ENCODE data around the gene HELZ. TPM values are rescaled to one million over a fixed set of nuclear protein-coding genes. Genes with fewer than 3 reads are reported as not detected.

The HELZ gene
- total and polyA plus RNA-seq, 2 experiments from 2014 or later: 32.7 to 77.2 TPM

DNA sequence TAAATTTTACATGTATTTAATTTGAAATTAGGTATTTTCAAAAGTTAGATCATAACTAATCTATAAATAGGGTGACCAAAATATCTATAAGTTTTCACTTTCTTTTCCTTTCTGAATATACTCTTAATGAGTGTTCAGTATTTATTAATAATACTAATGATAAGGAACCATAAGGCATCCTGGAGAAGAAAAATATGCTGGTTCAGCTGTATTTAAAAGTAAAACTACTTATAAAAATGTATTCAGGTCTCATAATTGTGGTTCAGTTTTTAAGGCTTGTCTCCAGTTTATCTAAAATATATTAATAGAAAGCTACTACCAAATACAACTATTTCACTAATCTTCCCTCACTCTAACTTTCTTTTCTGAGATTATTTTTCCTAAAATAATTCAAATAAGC, 67.3 kb downstream of the HELZ start:
- Histone ChIP-seq H3K27ac (no peak overlapping the region), H3K9me2 (replicated peaks; ENCODE audit: insufficient read depth) (no peaks in the 10 kb centered on the region), H3K27me3 (no peaks in the 10 kb centered on the region), H2AFZ (no peak overlapping the region), H4K20me1 (ENCODE audit: insufficient read depth, poor library complexity, severe bottlenecking) (no peaks in the 10 kb centered on the region), H3K79me2 (no peaks in the 10 kb centered on the region), H3K9me3 (ENCODE audit: low read depth) (no peaks in the 10 kb centered on the region), H3K4me3 (no peak overlapping the region), H3K4me2 (no peak overlapping the region), H3K4me1 (ENCODE audit: insufficient read depth) (no peaks in the 10 kb centered on the region), H3K36me3 (replicated peaks; ENCODE audit: insufficient read depth, low read depth) (no peaks in the 10 kb centered on the region)
- TF ChIP-seq, protein P1, sequence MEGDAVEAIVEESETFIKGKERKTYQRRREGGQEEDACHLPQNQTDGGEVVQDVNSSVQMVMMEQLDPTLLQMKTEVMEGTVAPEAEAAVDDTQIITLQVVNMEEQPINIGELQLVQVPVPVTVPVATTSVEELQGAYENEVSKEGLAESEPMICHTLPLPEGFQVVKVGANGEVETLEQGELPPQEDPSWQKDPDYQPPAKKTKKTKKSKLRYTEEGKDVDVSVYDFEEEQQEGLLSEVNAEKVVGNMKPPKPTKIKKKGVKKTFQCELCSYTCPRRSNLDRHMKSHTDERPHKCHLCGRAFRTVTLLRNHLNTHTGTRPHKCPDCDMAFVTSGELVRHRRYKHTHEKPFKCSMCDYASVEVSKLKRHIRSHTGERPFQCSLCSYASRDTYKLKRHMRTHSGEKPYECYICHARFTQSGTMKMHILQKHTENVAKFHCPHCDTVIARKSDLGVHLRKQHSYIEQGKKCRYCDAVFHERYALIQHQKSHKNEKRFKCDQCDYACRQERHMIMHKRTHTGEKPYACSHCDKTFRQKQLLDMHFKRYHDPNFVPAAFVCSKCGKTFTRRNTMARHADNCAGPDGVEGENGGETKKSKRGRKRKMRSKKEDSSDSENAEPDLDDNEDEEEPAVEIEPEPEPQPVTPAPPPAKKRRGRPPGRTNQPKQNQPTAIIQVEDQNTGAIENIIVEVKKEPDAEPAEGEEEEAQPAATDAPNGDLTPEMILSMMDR (IDR thresholded peaks at IDR 0.05; ENCODE audit: poor library complexity): no peak
- TF ChIP-seq EZH2phosphoT487 (IDR thresholded peaks at IDR 0.05; ENCODE audit: low read depth, severe bottlenecking, unreplicated experiment) (no peak), EZH2 (IDR thresholded peaks at IDR 0.05; ENCODE audit: borderline replicate concordance) (no peak)
- DNase-seq (ENCODE audit: low spot score): no peak

DNA sequence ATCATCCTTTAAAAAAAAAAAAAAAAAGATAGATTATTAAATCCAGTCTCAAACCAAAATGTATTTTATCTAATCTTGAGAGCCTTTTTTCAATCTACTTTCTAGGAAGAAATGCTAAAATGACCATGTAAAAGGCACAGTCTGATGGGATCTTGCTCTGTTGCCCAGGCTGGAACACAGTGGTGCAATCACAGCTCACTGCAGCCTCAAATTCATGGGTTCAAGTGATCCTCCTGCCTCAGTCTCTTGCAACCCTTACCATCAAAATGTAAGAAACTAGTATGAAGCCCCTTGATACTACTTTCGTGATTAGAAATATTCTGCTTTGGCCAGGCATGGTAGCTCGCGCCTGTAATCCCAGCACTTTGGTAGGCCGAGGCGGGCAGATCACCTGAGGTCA, 70.8 kb downstream of the HELZ start:
- Histone ChIP-seq H3K27ac (no peak overlapping the region), H3K9me2 (replicated peaks; ENCODE audit: insufficient read depth) (no peaks in the 10 kb centered on the region), H3K4me2 (no peak overlapping the region), H3K4me3 (no peak overlapping the region), H3K9me3 (ENCODE audit: low read depth) (no peaks in the 10 kb centered on the region), H3K79me2 (peaks cover 3% of the 10 kb centered on the region), H3K36me3 (replicated peaks; ENCODE audit: insufficient read depth, low read depth) (no peaks in the 10 kb centered on the region), H3K27me3 (no peaks in the 10 kb centered on the region), H2AFZ (no peak overlapping the region), H3K4me1 (ENCODE audit: insufficient read depth) (no peaks in the 10 kb centered on the region), H4K20me1 (ENCODE audit: insufficient read depth, poor library complexity, severe bottlenecking) (no peaks in the 10 kb centered on the region)
- WGBS (ENCODE audit: low lambda C conversion rate, missing lambda C conversion rate): 98% methylated on average over 5 of the region's 5 CpGs
- DNase-seq (ENCODE audit: low spot score): no peak
- TF ChIP-seq, protein P1 (IDR thresholded peaks at IDR 0.05; ENCODE audit: poor library complexity): no peak
- TF ChIP-seq EZH2phosphoT487 (IDR thresholded peaks at IDR 0.05; ENCODE audit: low read depth, severe bottlenecking, unreplicated experiment) (no peak), EZH2 (IDR thresholded peaks at IDR 0.05; ENCODE audit: borderline replicate concordance) (no peak)

DNA sequence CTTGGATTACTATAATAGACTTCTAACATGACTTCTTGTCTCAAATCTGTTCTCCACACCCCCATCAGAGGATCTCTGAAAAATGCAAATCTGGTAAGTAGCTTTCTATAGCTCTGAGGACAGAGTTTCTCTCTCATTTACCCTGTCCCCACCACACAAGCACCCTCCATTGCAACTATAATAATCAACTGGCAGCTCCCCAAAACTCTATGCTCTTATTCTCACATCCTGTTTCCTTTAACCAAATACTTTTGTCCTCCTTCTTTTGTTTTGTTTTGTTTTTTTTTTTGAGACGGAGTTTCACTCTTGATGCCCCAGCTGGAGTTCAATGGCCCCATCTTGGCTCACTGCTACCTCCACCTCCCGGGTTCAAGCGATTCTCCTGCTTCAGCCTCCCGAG, 73.4 kb downstream of the HELZ start:
- Histone ChIP-seq H3K9me2 (replicated peaks; ENCODE audit: insufficient read depth) (no peaks in the 10 kb centered on the region), H2AFZ (no peak overlapping the region), H3K27me3 (no peaks in the 10 kb centered on the region), H3K36me3 (replicated peaks; ENCODE audit: insufficient read depth, low read depth) (no peaks in the 10 kb centered on the region), H3K4me3 (no peak overlapping the region), H3K27ac (no peak overlapping the region), H4K20me1 (ENCODE audit: insufficient read depth, poor library complexity, severe bottlenecking) (no peaks in the 10 kb centered on the region), H3K79me2 (peaks cover 3% of the 10 kb centered on the region), H3K9me3 (ENCODE audit: low read depth) (no peaks in the 10 kb centered on the region), H3K4me1 (ENCODE audit: insufficient read depth) (no peaks in the 10 kb centered on the region), H3K4me2 (no peak overlapping the region)
- no peak for TF ChIP-seq EZH2 (IDR thresholded peaks at IDR 0.05; ENCODE audit: borderline replicate concordance)
- TF ChIP-seq, protein P1 (IDR thresholded peaks at IDR 0.05; ENCODE audit: poor library complexity): no peak
- TF ChIP-seq EZH2phosphoT487 (IDR thresholded peaks at IDR 0.05; ENCODE audit: low read depth, severe bottlenecking, unreplicated experiment): no peak
- WGBS (ENCODE audit: low lambda C conversion rate, missing lambda C conversion rate): 98% methylated on average over 4 of the region's 4 CpGs
- DNase-seq (ENCODE audit: low spot score): no peak

DNA sequence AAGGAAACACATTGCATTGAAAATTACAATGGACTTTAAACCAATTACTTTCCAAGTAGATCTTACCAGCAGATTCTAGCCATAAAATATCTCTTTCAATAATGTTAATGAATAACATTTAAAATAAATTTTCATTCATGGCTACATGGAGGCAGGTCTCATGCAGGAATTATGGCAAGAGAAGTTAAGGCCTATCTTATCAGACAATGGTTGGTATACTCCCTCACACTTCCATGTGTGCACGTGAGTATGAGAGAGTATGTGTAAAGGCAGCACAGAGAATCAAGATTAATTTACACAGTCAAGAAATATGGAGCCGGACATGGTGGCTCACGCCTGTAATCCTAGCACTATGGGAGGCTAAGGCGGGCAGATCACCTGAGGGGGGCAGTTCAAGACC, 76.5 kb downstream of the HELZ start:
- no peak overlapping the region for H2AFZ ChIP-seq
- no peaks in the 10 kb centered on the region for H3K9me2 ChIP-seq (replicated peaks; ENCODE audit: insufficient read depth)
- peaks cover 8% of the 10 kb centered on the region for H3K36me3 ChIP-seq (replicated peaks; ENCODE audit: insufficient read depth, low read depth)
- H4K20me1 ChIP-seq (ENCODE audit: insufficient read depth, poor library complexity, severe bottlenecking): no peaks in the 10 kb centered on the region
- no peak overlapping the region for H3K27ac ChIP-seq
- H3K4me1 ChIP-seq (ENCODE audit: insufficient read depth): no peaks in the 10 kb centered on the region
- no peaks in the 10 kb centered on the region for H3K27me3 ChIP-seq
- DNase-seq (ENCODE audit: low spot score): no peak
- H3K9me3 ChIP-seq (ENCODE audit: low read depth): no peaks in the 10 kb centered on the region
- H3K4me2 ChIP-seq: no peak overlapping the region
- no peak for TF ChIP-seq EZH2phosphoT487 (IDR thresholded peaks at IDR 0.05; ENCODE audit: low read depth, severe bottlenecking, unreplicated experiment)
- TF ChIP-seq, protein P1 (IDR thresholded peaks at IDR 0.05; ENCODE audit: poor library complexity): no peak
- no peak for TF ChIP-seq EZH2 (IDR thresholded peaks at IDR 0.05; ENCODE audit: borderline replicate concordance)
- H3K79me2 ChIP-seq: peaks cover 7% of the 10 kb centered on the region
- no peak overlapping the region for H3K4me3 ChIP-seq
- WGBS (ENCODE audit: low lambda C conversion rate, missing lambda C conversion rate): 92% methylated on average over 4 of the region's 4 CpGs
